ENCODE results near the gene MED15.
"Not testable (repeated sequence)": the region's sequence is repeated elsewhere in the genome, so short reads cannot be mapped to it uniquely, and the experiment has no call there.

The MED15 gene

GRCh38 chr22:20532256-20532993 is 25.0 kb downstream of the MED15 start:
- no peak for DNase-seq

- DNase-seq, result no peak
Observed at GRCh38 chr22:20533095-20533878, 25.9 kb downstream of the MED15 start.

- DNase-seq, result no peak
Observed at GRCh38 chr22:20533879-20534265, 26.5 kb downstream of the MED15 start.

- DNase-seq, result no peak
Observed at GRCh38 chr22:20536590-20537324, 29.3 kb downstream of the MED15 start.

- no peak for DNase-seq
Observed at GRCh38 chr22:20537325-20537756, 29.9 kb downstream of the MED15 start.

- no peak for DNase-seq
Observed at GRCh38 chr22:20537983-20538382, 30.6 kb downstream of the MED15 start.

GRCh38 chr22:20538875-20539274 is 31.5 kb downstream of the MED15 start:
- DNase-seq, result not testable (repeated sequence)

- no peak for DNase-seq
Observed at GRCh38 chr22:20542055-20542454, 34.6 kb downstream of the MED15 start.

GRCh38 chr22:20542736-20543135 is 35.3 kb downstream of the MED15 start:
- no peak for DNase-seq

GRCh38 chr22:20545318-20545634 is 37.9 kb downstream of the MED15 start:
- not testable (repeated sequence) for DNase-seq

- DNase-seq, result no peak
Observed at GRCh38 chr22:20545681-20546521, 38.5 kb downstream of the MED15 start.

GRCh38 chr22:20546541-20546950 is 39.1 kb downstream of the MED15 start:
- no peak for DNase-seq

GRCh38 chr22:20547029-20547428 is 39.6 kb downstream of the MED15 start:
- DNase-seq, result no peak

- DNase-seq, result no peak
Observed at GRCh38 chr22:20548806-20549205, 41.4 kb downstream of the MED15 start.

GRCh38 chr22:20549232-20549841 is 41.9 kb downstream of the MED15 start:
- DNase-seq, result no peak

GRCh38 chr22:20550057-20550817 is 42.8 kb downstream of the MED15 start:
- DNase-seq, result no peak

GRCh38 chr22:20550851-20551744 is 43.7 kb downstream of the MED15 start:
- DNase-seq, result no peak

GRCh38 chr22:20551805-20552442 is 44.5 kb downstream of the MED15 start:
- no peak for DNase-seq

- DNase-seq, result no peak
Observed at GRCh38 chr22:20552443-20553401, 45.3 kb downstream of the MED15 start.
